DLD1 (cell line): Measurements from ENCODE around the gene DACH2.

Experiments
- in situ Hi-C: cut with HindIII; loops from 2 replicates; pipeline ENCODE4 v1.10.0; 2017; ENCODE audit warnings: low sequenced_read_pairs

The DACH2 gene

DNA sequence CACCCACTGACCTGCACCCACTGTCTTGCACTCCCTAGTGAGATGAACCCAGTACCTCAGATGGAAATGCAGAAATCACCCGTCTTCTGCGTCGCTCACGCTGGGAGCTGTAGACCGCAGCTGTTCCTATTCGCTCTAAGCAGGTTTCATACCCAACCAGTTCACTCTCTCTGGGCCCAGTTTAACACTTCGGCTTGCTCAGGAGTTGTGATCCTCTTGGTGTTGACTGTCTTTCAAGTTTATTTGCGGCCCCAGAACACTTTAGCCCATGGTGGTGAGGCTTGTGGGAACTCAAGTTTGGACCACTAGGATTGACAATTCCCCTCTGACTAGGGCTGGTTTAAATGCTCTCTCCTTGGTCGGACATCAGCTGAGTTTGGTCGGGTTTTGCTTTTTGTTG, 147.0 kb downstream of the DACH2 start:
- in situ Hi-C loops, result no loop called here

DNA sequence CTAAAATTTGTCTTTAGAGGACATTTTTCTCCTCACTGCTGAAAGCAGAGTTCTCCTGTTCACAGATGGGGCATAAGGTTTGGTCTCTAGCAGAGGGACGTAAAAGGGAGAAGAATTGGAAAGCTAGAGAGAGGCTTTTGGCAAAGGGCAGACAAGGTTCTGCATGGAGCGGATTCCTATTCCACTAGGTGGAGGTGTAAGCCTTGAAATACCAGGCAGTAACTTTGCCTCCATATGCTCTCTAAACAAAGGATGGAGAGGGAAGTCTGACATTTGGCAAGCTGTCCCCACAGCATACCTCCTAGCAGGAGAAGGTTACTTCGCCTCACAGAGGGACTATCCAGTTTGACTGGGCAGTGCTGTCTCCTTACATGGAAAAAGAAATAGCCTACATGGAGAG, 174.7 kb downstream of the DACH2 start:
- in situ Hi-C loops, result no loop called here

DNA sequence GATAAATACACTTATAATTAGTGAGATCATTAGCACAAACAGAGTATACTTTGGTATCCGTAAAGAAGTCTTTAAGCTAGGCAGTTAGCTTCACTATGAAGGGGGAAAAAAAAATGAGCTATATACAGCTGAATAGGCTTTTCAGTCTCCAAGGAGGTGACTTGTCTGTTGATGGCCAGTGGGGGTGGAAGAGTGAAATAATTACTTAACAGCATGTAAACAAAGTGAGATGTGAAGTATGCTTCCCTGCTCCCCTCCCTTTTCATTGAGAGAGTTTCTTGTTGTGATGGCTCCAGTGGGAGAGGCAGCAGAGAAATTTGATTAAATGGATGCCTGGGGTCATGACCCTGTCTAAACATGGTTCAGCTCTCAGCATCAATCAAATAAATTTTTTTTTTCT, 180.9 kb downstream of the DACH2 start:
- in situ Hi-C loops, result no loop called here

DNA sequence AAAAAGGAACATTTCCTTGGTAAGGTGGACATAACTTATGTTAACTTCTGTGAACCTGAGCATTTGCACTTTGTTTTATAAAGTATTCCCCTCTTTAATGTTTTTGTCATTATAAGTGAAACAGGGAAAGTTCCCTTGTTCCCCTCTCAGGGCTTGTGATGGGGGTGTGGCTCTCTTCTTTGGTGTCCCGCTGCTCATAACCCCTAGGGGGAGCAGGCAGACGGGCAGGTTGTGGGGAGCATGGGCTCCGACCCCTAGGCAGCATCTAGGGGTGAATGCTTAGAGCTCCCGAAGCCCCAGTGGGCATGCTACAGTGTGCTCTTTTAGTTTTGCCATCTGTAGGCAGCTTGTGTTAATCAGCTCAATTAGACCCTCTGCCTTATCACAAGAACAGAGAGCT, 200.4 kb downstream of the DACH2 start:
- in situ Hi-C loops, result no loop called here

DNA sequence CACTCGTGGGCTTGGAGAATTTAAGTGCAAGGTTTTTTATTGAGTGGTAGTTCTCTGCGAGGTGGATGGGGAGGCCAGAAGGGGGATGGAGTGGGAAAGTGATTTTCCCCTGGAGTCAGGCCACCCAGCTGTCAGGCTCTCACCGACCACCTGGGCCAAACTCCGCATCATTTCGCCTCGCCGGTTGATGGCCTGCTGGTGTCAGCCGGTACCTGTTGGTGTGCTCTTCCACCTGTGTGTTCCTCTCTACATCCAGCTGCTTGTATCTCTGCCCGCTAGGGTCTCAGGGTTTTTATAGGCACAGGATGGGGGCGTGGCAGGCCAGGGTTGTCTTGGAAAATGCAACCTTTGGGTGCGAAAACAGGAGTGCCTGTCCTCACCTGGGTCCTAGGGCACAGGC, 200.9 kb downstream of the DACH2 start:
- in situ Hi-C loops, result no loop called here

DNA sequence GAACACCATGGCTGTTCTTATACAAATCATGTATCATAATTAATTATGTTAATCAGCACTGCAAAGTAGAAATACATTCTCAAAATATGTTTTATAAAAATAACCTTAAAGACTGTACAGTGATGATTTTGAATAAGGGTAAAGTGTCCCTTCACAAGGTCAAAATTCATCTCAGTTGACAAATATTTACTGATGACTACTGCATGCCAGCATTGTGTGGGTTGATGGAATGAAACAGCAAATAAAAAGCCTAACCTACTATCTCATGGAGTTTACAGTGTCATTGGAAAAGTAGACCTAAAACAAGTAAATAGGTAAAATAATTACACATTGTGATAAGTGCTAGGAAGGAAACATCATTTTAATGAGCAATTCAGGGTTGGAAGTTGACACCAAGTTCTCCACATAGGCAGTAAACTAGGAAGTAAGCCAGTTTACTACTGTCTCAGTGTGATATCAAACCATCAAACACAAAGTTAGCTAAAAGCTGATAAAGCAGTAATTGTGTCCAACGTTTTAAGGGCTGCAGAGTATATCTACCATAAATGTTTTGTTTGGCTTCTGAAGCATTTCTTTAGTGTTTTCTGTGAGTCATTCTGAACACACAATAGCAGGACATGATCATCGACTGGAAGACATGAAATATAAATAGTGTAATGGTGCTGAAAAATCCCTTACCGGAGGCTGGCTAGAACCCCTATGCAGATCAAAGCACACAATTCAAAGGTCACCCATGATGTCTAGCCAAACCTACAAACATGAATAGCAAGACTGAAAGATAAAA, 221.8 kb downstream of the DACH2 start:
- in situ Hi-C loops, result no loop called here

DNA sequence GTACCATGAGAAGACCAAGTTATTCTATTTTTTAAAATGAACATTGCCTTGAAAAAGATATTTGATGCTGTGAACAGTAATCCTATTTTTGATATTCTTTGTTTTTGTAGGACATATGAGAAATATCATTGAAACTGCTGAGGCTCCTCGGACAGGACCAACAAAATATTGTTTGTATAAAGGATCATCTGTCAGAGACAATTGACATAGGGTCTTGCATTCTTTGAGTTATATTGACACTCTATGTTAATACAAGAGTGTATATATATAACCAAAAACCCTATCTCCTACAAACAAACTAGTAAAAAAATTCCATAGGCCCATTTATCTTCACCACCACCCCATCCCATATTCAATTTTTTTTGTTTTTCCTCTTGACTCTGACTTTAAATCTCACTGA, 222.7 kb downstream of the DACH2 start:
- in situ Hi-C loops, result no loop called here

DNA sequence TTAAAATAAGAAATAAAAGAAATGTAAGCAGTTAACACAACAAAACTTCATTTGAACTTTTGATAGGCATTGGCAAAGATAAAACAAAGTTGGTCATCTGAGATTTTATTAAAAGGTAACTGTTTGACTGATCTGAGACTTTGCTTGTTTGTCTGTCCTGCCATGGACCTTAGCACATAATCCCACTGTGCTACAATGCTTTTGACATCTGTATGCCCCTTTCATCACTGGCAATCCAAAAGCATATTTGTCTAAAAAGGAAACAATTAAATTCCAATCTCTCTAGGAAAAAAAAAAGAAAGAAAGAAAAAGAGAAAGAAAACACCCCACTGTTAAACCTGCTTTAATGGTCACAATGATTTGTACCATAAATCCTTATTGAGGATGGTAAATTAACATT, 231.0 kb downstream of the DACH2 start:
- in situ Hi-C loops, result no loop called here

DNA sequence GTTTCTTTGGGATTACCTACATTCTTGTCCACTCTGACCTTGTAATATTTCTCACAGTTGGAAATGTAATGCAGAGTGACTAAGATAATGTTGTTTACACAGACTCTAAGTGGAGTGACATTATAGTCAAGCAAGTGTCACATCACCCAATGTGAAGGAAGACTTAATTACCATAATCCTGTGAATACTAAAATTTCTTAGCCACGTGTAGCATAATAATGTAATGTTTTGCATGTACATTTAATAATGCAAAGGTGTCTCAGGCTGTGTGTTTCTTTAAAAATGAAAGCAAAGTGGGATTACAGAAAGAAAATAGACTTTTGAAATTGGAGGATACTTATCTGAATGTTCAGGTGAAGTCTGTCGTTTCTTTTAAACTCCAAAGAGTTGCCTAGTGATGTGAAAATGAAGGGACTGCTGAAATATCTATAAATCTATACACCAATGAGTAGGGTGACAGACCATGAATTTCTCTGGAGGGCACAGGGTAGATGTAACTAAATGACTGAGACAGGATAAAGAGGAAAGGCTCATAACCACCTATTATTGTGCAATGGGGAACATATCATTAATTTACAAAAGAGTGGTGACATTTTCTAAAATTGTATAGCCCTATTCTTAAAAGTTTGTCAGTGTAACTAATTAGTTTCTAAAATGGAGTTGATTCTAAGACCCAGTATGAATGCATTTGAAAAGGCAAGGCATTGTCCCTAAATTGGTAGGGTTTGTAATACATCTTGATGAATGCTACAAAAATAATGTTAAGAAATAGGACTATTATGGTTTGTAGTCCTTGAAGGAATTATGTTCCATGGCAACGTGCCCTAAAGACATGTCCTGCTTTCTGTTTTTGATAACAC, 235.7 kb downstream of the DACH2 start:
- in situ Hi-C loops, result no loop called here

DNA sequence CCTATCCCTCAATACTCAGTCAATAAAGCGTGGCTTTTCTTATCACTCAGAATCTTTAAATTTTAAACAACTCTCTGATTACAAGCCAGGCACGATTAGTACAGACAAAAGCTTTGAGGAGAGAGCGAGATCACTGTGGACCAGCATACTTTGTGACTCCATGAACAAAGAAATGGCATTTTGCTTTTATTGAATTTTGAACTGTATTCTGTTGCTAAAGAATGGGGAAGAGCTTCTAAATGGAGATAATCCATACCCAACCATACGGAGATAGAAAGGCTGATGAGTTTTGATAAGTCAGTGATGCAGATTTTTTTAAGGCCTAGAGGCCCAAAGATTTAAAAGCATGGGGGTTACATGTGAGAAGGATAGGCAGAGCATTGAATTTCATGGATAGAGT, 259.1 kb downstream of the DACH2 start:
- in situ Hi-C loops, result no loop called here

DNA sequence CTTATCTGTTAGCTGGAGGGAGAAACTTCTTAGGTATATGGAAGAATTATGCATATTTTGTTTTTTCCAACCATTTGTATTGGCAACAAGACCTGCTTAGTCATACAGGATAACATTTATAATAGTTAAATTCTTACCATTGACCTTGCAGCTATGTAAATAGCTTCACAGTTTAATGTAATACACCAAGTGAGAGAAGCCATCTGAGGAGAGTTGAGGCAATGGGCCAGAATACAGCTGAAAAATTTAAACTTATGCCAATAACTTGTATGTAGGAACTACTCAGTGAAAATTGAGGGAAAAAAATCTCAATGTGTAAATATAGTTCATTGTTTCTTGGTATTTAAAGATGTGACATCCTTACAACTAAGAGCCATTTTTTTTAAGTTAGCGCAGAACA, 273.5 kb downstream of the DACH2 start:
- in situ Hi-C loops, result no loop called here

DNA sequence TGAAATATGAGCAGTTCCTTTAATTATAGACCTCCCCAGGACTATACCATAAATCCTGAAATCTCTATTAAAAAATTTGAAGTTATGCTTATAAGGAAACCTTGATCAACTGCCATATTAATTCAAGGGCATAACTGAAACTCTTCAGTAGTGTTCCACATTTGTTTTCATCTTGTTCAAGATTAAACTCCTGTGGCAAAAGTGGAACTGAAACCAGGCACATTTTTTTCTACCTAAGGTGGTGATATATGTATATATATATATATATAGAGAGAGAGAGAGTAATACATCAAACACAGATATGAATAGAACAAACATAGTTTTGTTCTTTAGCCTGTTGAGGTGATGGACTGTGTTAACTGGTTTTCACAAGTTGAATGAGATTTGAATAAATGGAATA, 287.9 kb downstream of the DACH2 start:
- in situ Hi-C loops, result no loop called here

DNA sequence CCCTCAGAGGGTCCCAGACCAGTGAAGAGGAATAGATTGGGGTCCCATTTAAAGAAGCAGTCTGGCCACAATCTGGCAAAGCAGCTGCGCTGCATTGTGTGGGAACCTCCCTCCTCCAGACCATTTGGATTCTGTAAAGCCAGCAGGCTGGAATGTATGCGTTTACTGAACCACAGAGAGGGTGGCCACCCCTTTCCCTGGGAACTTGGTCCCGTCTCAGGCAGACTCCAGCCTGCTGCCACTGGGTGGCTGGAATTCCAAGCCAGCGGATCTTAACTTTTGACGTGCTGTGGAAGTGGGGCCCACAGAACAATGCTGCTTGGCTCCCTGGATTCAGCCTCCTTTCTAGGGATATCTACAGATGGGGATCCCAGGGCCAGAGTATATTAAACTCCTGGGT, 307.2 kb downstream of the DACH2 start:
- in situ Hi-C loops, result no loop called here

DNA sequence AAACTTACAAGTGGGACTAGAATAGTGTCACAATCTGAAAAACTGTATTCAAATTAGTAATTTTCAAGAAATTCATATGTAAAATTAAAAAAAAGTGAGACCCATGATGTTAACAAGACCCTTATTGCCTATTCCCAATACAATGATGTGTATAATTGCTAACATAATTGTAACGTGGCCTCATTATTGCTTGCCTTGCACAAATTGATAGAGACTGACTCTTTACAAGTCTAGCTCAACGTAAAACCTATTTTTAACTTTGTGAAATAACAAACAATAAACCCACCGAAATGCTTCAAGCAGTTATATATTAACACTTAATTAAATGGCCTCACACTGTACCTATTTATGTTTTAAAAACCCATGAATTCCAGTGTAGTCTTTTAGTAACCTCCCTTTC, 312.5 kb downstream of the DACH2 start:
- in situ Hi-C loops, result no loop called here

DNA sequence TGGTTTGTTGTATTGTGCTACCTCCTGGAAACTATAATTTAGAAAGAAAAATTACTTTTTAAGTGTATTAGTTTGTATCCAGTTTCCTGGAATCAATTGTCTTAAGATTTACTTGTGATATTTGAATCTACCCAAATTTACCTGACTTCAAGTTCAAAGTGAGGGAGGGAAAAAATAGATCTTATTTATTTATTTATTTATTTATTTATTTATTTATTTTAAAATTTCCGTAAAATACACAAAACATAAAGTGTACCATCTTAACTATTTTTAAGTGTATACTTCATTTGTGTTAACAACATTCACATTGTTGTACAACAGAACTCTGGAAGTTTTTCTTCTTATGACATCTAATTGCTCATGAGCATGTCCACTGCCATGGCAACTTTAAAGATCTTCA, 356.0 kb downstream of the DACH2 start:
- in situ Hi-C loops, result no loop called here

DNA sequence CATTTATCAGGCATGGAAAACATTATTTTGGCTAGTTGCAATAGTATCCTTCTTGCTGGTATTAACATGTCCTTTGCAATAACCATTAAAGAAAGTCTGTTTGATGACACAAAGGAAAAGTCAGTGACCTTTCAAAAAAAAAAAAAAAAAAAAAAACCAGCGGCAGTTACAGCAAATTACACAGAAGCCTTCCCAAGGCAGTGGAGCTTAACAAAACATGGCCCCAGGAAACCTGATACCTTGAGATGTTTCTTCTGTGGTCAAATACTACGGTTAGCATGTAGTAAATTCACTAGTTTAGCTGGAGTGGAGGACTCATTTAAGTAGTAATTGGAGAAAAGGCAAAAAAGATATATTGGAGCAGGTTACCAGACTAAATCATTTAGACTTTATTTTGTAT, 359.1 kb downstream of the DACH2 start:
- in situ Hi-C loops, result no loop called here

DNA sequence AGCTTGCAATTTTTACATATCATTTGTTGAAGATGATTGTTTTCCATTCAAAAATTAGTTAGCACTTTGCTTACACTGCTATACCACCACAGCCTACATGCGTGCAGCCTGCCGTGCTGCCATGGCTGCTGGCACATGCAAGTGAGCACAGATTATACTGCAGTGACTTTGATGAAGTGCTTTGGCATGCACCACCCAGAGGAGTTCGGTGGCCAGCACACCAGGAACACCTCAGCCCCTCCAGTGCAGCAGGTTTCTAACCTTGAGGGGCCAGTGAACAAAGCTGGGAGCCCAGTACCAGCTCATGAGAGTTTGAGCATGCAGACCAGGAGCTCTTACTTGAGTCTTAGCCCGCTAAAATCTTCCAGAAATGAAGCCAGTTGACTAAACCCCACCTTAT, 431.5 kb downstream of the DACH2 start:
- in situ Hi-C loops, result no loop called here

DNA sequence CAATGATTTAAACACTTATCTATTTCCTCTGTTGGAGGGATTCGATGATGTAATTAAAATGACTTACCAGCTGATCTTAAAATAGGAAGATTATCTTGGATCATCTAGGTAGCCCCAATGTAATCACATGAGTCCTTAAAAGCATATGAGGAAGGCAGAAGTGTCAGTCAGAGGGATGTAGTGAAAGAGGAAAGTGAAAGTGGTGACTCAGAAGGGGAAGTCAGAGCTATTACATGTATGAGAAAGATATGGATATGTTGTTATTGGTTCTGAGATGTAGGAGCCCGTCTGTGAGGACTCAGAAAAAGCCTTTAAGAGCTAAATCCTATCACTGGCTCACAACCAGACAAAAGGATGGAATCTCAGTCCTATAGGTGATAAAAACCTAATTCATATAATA, 456.4 kb downstream of the DACH2 start:
- in situ Hi-C loops, result no loop called here

DNA sequence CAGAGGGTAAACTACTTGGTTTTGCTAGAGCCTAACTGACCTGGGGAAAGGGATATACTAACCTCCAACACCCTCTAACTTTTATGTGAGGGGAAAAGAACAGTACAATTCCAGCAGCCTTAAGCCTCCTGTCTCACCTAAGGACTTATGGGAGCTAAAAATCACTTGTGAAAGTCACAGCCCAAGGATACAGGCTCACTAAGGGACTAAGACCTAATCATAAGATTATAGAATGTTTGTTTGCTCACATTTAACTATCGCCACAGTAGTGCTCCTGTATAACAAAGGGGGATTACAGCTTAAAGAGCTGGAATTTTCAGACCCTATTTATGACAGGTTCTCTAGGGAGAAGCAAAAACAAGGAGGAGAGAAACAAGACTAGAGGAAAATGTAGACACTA, 548.7 kb downstream of the DACH2 start:
- in situ Hi-C loops, result no loop called here

DNA sequence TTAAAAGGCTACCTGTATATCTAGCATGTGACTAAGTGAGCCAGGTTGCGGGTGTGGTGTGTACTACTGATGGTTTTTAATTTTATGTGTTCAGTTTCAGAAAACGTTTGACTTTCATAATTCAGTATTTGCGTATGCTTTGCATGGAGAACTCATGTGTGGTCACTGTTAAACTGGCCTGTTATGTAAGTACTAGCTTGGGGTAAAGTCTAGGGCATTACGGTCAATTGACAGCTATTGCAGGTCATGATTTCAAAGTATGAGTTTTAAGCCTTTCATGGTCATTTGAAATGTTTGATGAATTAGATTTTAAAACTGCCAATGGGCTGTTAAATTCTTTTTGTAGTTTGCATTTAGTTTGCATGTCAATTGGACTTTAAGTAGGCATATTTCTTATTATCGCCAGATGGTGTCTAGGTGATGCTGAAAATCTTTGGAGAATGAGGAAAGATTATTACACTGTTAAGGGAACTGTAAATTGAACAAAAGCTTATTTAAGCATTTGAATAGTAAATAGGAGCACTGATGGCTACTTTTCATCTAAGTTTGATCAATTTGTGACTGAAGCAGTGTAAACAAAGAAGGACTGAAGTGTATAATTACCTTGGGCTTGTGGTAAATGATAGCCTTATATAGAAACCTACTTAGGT, 563.4 kb downstream of the DACH2 start:
- in situ Hi-C loops, result no loop called here

DNA sequence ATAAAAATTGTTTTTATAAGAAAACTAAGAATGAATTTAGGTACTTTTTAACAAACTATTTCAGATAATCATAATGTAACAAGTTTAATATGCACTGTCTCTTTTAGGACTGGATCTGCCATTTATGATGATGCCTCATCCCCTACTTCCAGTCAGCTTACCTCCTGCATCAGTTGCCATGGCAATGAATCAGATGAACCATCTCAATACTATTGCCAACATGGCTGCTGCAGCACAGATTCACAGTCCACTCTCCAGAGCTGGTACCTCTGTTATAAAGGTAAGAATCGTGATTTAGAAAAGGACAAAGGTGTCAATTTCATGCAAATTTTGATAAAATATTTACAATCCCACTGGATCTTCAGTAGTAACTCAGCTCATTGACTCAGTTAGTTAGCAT, 566.2 kb downstream of the DACH2 start:
- in situ Hi-C loops, result no loop called here

DNA sequence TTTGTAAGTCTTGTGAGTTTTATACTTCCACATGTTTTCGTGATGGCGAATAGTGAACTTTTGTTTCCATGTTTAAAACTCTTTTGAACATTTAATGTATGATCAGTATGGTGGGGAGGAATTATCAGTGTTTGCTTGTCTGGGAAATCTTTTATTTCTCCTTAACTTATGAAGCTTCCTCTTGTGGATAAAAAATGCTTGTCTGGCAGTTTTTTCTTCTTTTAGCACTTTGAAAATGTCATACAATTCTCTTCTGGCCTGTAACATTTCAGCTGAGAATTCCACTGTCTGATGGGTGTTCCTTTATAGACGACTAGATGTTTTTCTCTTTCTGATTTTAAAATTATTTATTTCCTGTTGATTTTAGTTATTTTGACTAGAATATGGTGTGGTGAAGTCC, 576.0 kb downstream of the DACH2 start:
- in situ Hi-C loops, result no loop called here
